ENCODE data around the gene FRMD4B. TPM values are rescaled to one million over a fixed set of nuclear protein-coding genes. Genes with fewer than 3 reads are reported as not detected.

The FRMD4B gene
- total and polyA plus RNA-seq, 2 donors from 2014 or later: 11.8 to 50.5 TPM

- no peaks in the 10 kb centered on the region for H3K27me3 ChIP-seq (ENCODE audit: control insufficient read depth, insufficient read depth, low read length)
- no peaks in the 10 kb centered on the region for H3K9me3 ChIP-seq (ENCODE audit: control insufficient read depth in 2 of 3, insufficient read depth in 1 of 3, low read length in 3 of 3)
- intact Hi-C loops (cut with DNase I): loop anchor here (10.0 kb wide), 1 partner anchor 138 kb away; no protein-coding TSS in a partner anchor
- FAIRE-seq: no peak
- no peaks in the 10 kb centered on the region for H3K4me1 ChIP-seq (ENCODE audit: control insufficient read depth in 2 of 3, insufficient read depth in 2 of 3, low read depth in 1 of 3, low read length in 3 of 3)
- no peak overlapping the region for H3K27ac ChIP-seq (ENCODE audit: low read depth in 2 of 2, low read length in 2 of 2)
- no peak for TF ChIP-seq CTCF (IDR thresholded peaks at IDR 0.05; ENCODE audit: borderline replicate concordance, extremely low read depth, insufficient read depth)
- H3K4me3 ChIP-seq (ENCODE audit: low read length in 3 of 3): no peak overlapping the region
- no peak overlapping the region for H3K9ac ChIP-seq (ENCODE audit: low read length in 3 of 3)
- H3K36me3 ChIP-seq (ENCODE audit: control insufficient read depth in 2 of 3, insufficient read depth in 3 of 3, low read length in 3 of 3): peaks cover 0 to 11% (median 7%) of the 10 kb centered on the region in 3 donors
- no peak for DNase-seq
Observed at GRCh38 chr3:69166446-69166845, 219.4 kb downstream of the FRMD4B start.

GRCh38 chr3:69165744-69166143, 220.1 kb downstream of the FRMD4B start:
- no peaks in the 10 kb centered on the region for H3K4me1 ChIP-seq (ENCODE audit: control insufficient read depth in 2 of 3, insufficient read depth in 2 of 3, low read depth in 1 of 3, low read length in 3 of 3)
- H3K36me3 ChIP-seq (ENCODE audit: control insufficient read depth in 2 of 3, insufficient read depth in 3 of 3, low read length in 3 of 3): peaks cover 0 to 4% (median 3%) of the 10 kb centered on the region in 3 donors
- DNase-seq (no peak), FAIRE-seq (no peak)
- no peaks in the 10 kb centered on the region for H3K9me3 ChIP-seq (ENCODE audit: control insufficient read depth in 2 of 3, insufficient read depth in 1 of 3, low read length in 3 of 3)
- intact Hi-C loops (cut with DNase I): loop anchor here (10.0 kb wide), 1 partner anchor 139 kb away; no protein-coding TSS in a partner anchor
- TF ChIP-seq CTCF (IDR thresholded peaks at IDR 0.05; ENCODE audit: borderline replicate concordance, extremely low read depth, insufficient read depth): no peak
- no peaks in the 10 kb centered on the region for H3K27me3 ChIP-seq (ENCODE audit: control insufficient read depth, insufficient read depth, low read length)
- no peak overlapping the region for H3K4me3 ChIP-seq (ENCODE audit: low read length in 3 of 3)
- H3K9ac ChIP-seq (ENCODE audit: low read length in 3 of 3): no peak overlapping the region
- no peak overlapping the region for H3K27ac ChIP-seq (ENCODE audit: low read depth in 2 of 2, low read length in 2 of 2)

GRCh38 chr3:69164296-69164695, 221.6 kb downstream of the FRMD4B start:
- H3K27me3 ChIP-seq (ENCODE audit: control insufficient read depth, insufficient read depth, low read length): no peaks in the 10 kb centered on the region
- H3K9ac ChIP-seq (ENCODE audit: low read length in 3 of 3): no peak overlapping the region
- H3K9me3 ChIP-seq (ENCODE audit: control insufficient read depth in 2 of 3, insufficient read depth in 1 of 3, low read length in 3 of 3): no peaks in the 10 kb centered on the region
- DNase-seq (no peak), FAIRE-seq (no peak)
- H3K36me3 ChIP-seq (ENCODE audit: control insufficient read depth in 2 of 3, insufficient read depth in 3 of 3, low read length in 3 of 3): no peaks in the 10 kb centered on the region
- intact Hi-C loops (cut with DNase I): loop anchor here (10.0 kb wide), 1 partner anchor 141 kb away; no protein-coding TSS in a partner anchor
- no peaks in the 10 kb centered on the region for H3K4me1 ChIP-seq (ENCODE audit: control insufficient read depth in 2 of 3, insufficient read depth in 2 of 3, low read depth in 1 of 3, low read length in 3 of 3)
- TF ChIP-seq CTCF (IDR thresholded peaks at IDR 0.05; ENCODE audit: borderline replicate concordance, extremely low read depth, insufficient read depth): no peak
- H3K4me3 ChIP-seq (ENCODE audit: low read length in 3 of 3): no peak overlapping the region
- H3K27ac ChIP-seq (ENCODE audit: low read depth in 2 of 2, low read length in 2 of 2): no peak overlapping the region
